IPS-20b (cell line): ENCODE measurements around the gene MYO16.

Experiments
- H3K27ac ChIP-seq: one replicate; pipeline ENCODE4 v1.5.1; 2013; ENCODE audit warnings: low read length
- H3K27me3 ChIP-seq: 2 replicates; pipeline ENCODE4 v1.6.1; 2013; ENCODE audit warnings: mild to moderate bottlenecking, low read length, inconsistent platforms; ENCODE audit not compliant: insufficient read depth
- H3K36me3 ChIP-seq: 2 replicates; pipeline ENCODE4 v1.6.1; 2013; ENCODE audit warnings: low read depth, mild to moderate bottlenecking, inconsistent platforms, low read length, moderate library complexity; ENCODE audit not compliant: insufficient read depth
- H3K4me1 ChIP-seq: 2 replicates; pipeline ENCODE4 v1.6.1; 2013; ENCODE audit warnings: mild to moderate bottlenecking, control low read depth, inconsistent platforms, low read length, moderate library complexity; ENCODE audit not compliant: insufficient read depth
- H3K4me3 ChIP-seq: 2 replicates; pipeline ENCODE4 v1.5.1; 2013; ENCODE audit warnings: mild to moderate bottlenecking, low read length, inconsistent platforms
- H3K9ac ChIP-seq: 2 replicates; pipeline ENCODE4 v1.6.1; 2013; ENCODE audit warnings: low read depth, mild to moderate bottlenecking, inconsistent platforms, low read length, moderate library complexity
- H3K9me3 ChIP-seq: 2 replicates; pipeline ENCODE4 v1.6.1; 2013; ENCODE audit warnings: mild to moderate bottlenecking, low read depth, low read length, inconsistent platforms; ENCODE audit not compliant: insufficient read depth

Gene MYO16

DNA sequence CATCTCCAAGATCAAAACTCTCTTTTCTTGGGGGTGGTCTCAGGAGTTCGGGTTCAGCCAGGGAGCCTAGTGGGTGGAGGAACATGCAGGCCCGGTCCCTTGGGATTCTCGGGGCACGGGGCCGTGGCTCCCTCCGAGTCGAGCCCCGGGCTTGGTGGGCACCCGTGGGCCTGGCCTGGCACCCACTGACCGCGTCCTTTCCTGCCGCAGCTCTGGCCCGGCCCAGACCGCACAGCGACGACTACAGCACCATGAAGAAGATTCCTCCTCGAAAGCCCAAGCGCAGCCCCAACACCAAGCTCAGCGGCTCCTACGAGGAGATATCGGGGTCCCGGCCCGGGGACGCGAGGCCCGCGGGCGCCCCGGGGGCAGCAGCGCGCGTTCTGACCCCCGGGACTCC, 510.6 kb downstream of the MYO16 start:
- no peaks in the 10 kb centered on the region for H3K4me1 ChIP-seq
- H3K36me3 ChIP-seq: no peaks in the 10 kb centered on the region
- H3K4me3 ChIP-seq: no peak overlapping the region
- H3K27me3 ChIP-seq: no peaks in the 10 kb centered on the region
- H3K27ac ChIP-seq: no peak overlapping the region
- no peak overlapping the region for H3K9ac ChIP-seq
- peaks cover 5% of the 10 kb centered on the region; the same call in 1 of the 2 replicates for H3K9me3 ChIP-seq

DNA sequence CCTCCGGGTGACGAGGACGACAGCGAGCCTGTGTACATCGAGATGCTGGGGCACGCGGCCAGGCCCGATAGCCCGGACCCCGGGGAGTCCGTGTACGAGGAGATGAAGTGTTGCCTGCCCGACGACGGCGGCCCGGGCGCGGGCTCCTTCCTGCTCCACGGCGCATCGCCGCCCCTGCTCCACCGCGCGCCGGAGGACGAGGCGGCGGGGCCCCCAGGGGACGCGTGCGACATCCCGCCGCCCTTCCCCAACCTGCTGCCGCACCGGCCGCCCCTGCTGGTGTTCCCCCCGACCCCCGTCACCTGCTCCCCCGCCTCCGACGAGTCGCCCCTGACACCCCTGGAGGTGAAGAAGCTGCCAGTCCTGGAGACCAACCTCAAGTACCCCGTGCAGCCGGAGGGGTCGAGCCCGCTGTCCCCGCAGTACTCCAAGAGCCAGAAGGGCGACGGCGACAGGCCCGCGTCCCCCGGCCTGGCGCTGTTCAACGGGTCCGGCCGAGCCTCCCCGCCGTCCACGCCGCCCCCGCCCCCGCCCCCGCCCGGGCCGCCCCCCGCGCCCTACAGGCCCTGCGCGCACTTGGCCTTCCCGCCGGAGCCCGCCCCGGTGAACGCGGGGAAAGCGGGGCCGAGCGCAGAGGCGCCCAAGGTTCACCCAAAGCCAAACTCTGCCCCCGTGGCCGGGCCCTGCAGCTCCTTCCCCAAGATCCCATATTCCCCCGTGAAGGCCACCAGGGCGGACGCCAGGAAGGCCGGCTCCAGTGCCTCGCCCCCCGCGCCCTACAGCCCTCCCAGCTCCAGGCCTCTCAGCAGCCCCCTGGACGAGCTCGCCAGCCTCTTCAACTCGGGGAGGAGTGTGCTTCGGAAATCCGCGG, 511.3 kb downstream of the MYO16 start:
- H3K27me3 ChIP-seq: no peaks in the 10 kb centered on the region
- H3K9me3 ChIP-seq: peaks cover 5% of the 10 kb centered on the region; the same call in 1 of the 2 replicates
- no peak overlapping the region for H3K9ac ChIP-seq
- no peaks in the 10 kb centered on the region for H3K36me3 ChIP-seq
- no peak overlapping the region for H3K27ac ChIP-seq
- no peaks in the 10 kb centered on the region for H3K4me1 ChIP-seq
- no peak overlapping the region for H3K4me3 ChIP-seq

DNA sequence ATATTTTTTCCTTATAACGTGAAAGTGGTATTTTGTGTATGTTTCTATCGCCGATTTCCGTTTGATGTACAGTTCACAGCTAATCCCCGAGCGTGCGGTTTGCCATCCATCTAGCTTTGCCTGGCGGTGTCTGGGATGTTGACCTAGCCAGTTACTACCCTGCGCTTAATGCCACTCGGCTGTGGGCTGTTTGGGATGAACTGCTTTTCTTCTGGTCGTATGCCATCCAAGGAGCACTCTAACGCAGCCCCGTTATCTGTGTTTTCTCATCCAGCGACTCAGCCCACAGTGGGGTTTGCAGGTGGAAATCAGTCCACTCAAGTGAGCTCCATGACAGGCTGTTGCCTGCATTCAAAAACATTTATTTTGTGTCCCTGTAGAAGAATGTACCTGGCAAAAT, 512.3 kb downstream of the MYO16 start:
- peaks cover 5% of the 10 kb centered on the region; the same call in 1 of the 2 replicates for H3K9me3 ChIP-seq
- H3K27ac ChIP-seq: no peak overlapping the region
- H3K36me3 ChIP-seq: no peaks in the 10 kb centered on the region
- no peaks in the 10 kb centered on the region for H3K4me1 ChIP-seq
- no peak overlapping the region for H3K4me3 ChIP-seq
- H3K27me3 ChIP-seq: no peaks in the 10 kb centered on the region
- no peak overlapping the region for H3K9ac ChIP-seq

DNA sequence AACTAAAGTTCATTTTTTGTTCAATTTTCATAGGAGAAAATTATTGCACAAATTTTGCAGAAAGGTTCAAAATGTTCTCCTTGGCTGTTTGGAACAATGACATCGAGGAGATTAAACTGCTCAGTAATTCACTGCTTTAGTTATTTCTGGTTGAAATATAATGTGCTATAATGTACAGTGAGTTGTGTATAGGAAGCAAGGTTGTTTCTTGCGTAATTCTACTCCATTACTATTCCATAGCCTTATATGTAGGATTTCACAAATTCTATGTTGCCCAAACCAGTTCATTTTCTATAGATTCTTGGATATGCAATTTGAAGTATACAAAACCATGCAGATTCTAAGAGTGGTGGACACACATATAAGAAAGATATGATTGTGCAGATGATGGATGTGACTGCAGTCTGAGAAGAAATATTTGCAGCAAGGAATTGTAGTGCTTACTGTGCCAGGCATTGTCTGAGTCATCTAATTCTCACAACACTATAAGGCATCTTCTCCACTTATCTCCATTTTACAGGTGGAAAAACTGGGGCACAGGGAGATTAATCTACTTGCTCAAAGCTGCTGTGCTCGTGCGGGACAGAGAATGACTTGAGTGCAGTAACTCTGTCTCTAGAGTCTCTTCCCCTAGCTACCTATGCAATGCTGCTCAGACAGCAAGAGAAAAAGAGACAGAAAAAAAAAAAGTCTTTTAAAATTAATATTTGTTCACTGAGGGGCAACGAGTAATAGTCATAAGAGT, 515.5 kb downstream of the MYO16 start:
- Histone ChIP-seq H3K4me1 (no peaks in the 10 kb centered on the region), H3K27me3 (no peaks in the 10 kb centered on the region), H3K9ac (no peak overlapping the region), H3K4me3 (no peak overlapping the region), H3K9me3 (no peaks in the 10 kb centered on the region), H3K27ac (no peak overlapping the region), H3K36me3 (no peaks in the 10 kb centered on the region)

DNA sequence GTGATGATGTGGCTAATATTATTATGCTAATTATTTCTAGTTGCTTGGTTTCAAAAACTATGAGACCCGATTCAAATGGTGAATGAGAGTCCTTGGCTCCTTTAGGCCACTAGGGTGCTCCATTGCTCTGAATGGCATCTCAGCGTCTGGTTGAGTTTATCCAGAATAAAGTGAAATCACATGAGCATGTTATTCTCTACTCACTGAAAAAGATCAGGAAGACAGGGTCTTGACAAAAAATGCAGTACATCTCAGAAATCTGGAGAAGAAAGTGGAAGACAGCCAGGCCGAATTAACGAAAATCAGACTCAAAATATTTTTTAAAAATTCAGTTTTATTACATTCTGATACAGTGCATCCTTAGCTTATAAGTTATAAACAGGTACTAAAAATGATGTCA, 516.2 kb downstream of the MYO16 start:
- H3K9ac ChIP-seq: no peak overlapping the region

DNA sequence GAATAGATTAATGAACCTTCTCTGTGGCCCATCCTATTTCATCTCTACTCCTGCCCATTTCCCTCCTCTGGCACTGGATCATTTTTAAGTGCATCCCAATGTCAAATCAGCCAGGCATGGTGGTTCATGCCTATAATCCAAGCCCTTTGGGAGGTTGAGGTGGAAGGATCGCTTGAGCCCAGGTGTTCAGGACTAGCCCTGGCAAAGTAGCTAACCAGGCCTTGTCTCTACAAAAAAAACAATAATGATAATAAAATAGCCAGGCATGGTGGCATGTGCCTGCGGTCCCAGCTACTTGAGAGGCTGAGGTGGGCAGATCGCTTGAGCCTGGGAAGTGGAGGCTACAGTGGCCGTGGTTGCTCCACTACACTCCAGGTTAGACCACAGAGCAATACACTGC, 517.0 kb downstream of the MYO16 start:
- Histone ChIP-seq H3K27me3 (no peaks in the 10 kb centered on the region), H3K9ac (no peak overlapping the region), H3K9me3 (no peaks in the 10 kb centered on the region), H3K27ac (no peak overlapping the region), H3K4me1 (peaks cover 6% of the 10 kb centered on the region; the same call in 1 of the 2 replicates), H3K4me3 (no peak overlapping the region), H3K36me3 (no peaks in the 10 kb centered on the region)

More for the DNA sequence above, 516.2 kb downstream of the MYO16 start:
- H3K36me3 ChIP-seq: no peaks in the 10 kb centered on the region
- no peak overlapping the region for H3K4me3 ChIP-seq
- H3K27ac ChIP-seq: no peak overlapping the region
- H3K9me3 ChIP-seq: no peaks in the 10 kb centered on the region
- peaks cover 4% of the 10 kb centered on the region; the same call in 1 of the 2 replicates for H3K4me1 ChIP-seq
- no peaks in the 10 kb centered on the region for H3K27me3 ChIP-seq

DNA sequence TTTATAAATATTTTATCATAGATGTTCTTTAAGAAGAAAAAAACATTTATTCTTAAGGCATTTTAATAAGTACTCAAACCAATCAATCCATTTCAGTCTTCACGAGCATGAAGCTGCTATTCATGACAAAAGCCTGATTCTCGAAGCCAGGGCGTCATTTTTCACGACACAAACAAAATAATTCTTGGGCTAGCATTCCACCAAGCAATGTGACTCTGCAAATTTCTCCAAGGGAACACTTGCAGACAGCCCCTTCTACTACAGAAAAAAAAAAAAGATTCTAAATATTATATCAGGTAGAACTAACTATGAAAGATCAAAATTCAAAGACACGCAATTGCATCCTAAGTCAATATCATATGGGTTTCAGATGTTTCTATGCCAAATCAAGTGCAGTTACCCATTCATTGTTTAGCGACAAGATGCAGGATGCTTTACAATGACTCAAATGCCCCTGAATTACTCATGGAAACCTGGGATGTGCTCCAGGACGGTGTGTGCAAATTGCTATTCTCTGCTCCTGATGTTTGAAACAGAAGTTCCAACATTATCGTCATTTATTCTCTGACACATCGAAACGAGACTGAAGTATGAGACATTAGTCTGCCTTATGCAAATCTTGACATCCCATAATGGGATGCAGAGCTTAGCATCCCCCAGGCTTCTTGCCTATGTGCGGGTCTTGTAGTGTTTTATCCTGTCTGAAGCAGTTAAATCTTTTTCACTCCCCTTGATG, 517.7 kb downstream of the MYO16 start:
- no peaks in the 10 kb centered on the region for H3K9me3 ChIP-seq
- no peak overlapping the region for H3K9ac ChIP-seq
- no peaks in the 10 kb centered on the region for H3K27me3 ChIP-seq
- H3K27ac ChIP-seq: no peak overlapping the region
- no peaks in the 10 kb centered on the region for H3K36me3 ChIP-seq
- H3K4me3 ChIP-seq: no peak overlapping the region
- H3K4me1 ChIP-seq: peaks cover 11% of the 10 kb centered on the region

DNA sequence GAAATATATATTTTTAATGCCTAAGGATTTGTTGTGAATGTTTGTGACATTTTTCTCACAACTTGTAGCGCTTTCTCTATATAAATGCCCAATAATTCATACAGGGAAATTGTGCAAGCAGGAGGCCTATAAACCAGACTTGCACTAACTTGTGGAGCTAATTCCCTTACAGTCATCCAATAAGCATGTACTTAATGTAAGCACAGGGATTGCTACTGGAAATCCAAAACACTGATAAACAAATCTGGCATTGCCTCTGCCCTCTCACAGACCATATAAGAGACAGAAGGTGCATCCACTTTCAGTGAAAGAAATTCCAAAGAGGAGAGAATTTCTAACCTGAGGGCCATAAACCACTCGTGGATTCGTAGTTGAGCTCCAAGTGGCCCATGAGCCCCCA, 518.8 kb downstream of the MYO16 start:
- Histone ChIP-seq H3K4me1 (peaks cover 11% of the 10 kb centered on the region), H3K4me3 (no peak overlapping the region), H3K27me3 (no peaks in the 10 kb centered on the region), H3K36me3 (no peaks in the 10 kb centered on the region), H3K9me3 (no peaks in the 10 kb centered on the region), H3K9ac (no peak overlapping the region), H3K27ac (no peak overlapping the region)

DNA sequence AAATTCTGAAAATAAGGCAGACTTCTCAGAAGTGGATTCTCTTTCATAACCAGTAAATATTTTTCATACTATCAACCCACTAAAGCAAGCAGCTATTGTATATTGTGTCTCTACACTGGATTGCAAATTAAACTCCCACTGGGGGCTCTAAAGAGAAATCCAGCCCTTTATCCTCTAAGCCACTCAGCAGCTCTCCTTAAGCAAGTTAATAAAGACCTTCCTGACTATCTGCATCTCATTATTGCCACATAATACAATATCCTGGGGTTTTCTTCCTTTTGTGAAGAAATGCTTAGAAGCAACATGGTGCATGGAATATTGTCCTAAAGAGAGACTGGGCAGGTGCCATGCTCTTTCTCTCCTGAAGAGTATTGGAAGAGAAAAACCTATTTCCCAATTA, 521.3 kb downstream of the MYO16 start:
- Histone ChIP-seq H3K27me3 (no peaks in the 10 kb centered on the region), H3K4me1 (peaks cover 11% of the 10 kb centered on the region), H3K27ac (no peak overlapping the region), H3K36me3 (no peaks in the 10 kb centered on the region), H3K9me3 (no peaks in the 10 kb centered on the region), H3K9ac (no peak overlapping the region), H3K4me3 (no peak overlapping the region)

DNA sequence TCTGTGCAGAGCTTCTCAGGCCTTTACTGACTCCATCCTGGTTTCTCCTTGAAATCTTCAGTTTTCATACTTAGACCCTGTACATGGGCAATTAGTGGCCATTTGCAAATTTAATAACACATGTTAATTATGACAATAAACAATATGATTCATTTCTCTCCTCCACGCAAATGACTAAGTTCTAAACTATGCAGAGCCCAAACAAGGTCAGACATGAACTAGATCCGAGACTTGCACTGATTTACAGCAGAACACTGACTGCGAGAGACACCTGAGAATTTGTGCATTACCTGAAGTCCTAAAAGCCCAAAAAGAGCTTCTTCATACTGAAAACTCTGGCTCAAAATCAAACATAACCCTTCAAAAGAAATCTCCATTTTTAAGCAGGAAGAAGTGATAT, 521.8 kb downstream of the MYO16 start:
- Histone ChIP-seq H3K4me3 (no peak overlapping the region), H3K27ac (no peak overlapping the region), H3K9me3 (no peaks in the 10 kb centered on the region), H3K4me1 (peaks cover 11% of the 10 kb centered on the region), H3K36me3 (no peaks in the 10 kb centered on the region), H3K27me3 (no peaks in the 10 kb centered on the region), H3K9ac (no peak overlapping the region)

DNA sequence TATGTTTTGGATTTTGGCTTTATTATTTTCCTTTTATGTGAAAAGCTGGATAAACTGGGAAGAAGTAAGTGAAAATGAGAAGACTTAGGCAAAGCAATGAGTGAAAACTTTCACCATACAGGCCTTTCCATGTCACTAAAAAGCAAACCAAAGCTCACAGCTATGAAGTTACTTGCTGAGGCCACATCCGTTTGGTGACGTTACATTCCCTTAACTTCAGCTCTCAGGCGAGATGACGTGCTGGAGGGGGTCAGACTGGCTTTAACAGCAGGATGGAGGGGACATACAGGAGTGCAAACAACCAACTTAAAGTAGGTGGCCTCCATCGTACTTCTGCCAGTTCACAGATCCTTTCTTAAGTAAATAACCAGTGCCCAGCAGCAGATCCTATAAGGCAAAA, 522.3 kb downstream of the MYO16 start:
- Histone ChIP-seq H3K27ac (no peak overlapping the region), H3K9ac (no peak overlapping the region), H3K4me1 (peaks cover 15% of the 10 kb centered on the region), H3K9me3 (no peaks in the 10 kb centered on the region), H3K4me3 (no peak overlapping the region), H3K36me3 (no peaks in the 10 kb centered on the region), H3K27me3 (no peaks in the 10 kb centered on the region)
